Naive thymus-derived CD4-positive, alpha-beta T cell (primary cell): ENCODE data around the gene ACP1. TPM values are rescaled to one million over a fixed set of nuclear protein-coding genes. Genes with fewer than 3 reads are reported as not detected.

Source experiments
- ATAC-seq: fragments of 150-1000 bp; cut with Tn5 transposase; 2 replicates; pipeline ENCODE4 v1.10.0; 2021; ENCODE audit warnings: mild to moderate bottlenecking, moderate library complexity
- CTCF ChIA-PET: fragments of 350-600 bp; sonication (Branson Sonifier 250); formaldehyde crosslinking; loops from one replicate; lab custom pipeline; 2021; ENCODE audit warnings: antibody characterized with exemption; lab: Charles Lee
- POLR2A ChIA-PET: fragments of 350-600 bp; sonication (Branson Sonifier 250); formaldehyde crosslinking; loops from one replicate; lab custom pipeline; 2021; ENCODE audit warnings: antibody characterized with exemption, inconsistent platforms; lab: Charles Lee
- DNase-seq, 9 donors: peaks; one replicate each; pipeline versions ENCODE4 v3.0.0 to v3.0.0-alpha.2; 2020 to 2022; ENCODE audit warnings: mixed read lengths in 1 of 9
- H3K27ac ChIP-seq: one replicate; pipeline ENCODE4 v1.7.0; 2013; ENCODE audit warnings: mild to moderate bottlenecking, low read depth, low read length, moderate library complexity
- H3K27me3 ChIP-seq, 2 donors: one replicate each; pipeline ENCODE4 v1.7.0; 2013; ENCODE audit warnings: low read length in 2 of 2, mild to moderate bottlenecking in 2 of 2, moderate library complexity in 2 of 2; ENCODE audit not compliant: control insufficient read depth in 2 of 2, insufficient read depth in 2 of 2
- H3K36me3 ChIP-seq, 3 experiments: 1 replicate in 2 of 3; 2 replicates in 1 of 3; pipeline ENCODE4 v1.7.0; 2013; ENCODE audit warnings: low read length in 3 of 3, mild to moderate bottlenecking in 3 of 3, moderate library complexity in 1 of 3; ENCODE audit not compliant: insufficient read depth in 3 of 3, control insufficient read depth in 2 of 3
- H3K4me1 ChIP-seq, 2 donors: one replicate each; pipeline ENCODE4 v1.7.0; 2013; ENCODE audit warnings: low read length in 2 of 2, mild to moderate bottlenecking in 2 of 2, moderate library complexity in 1 of 2; ENCODE audit not compliant: control insufficient read depth in 2 of 2, insufficient read depth in 2 of 2
- H3K4me3 ChIP-seq: 2 replicates; pipeline ENCODE4 v1.7.0; 2013; ENCODE audit warnings: mild to moderate bottlenecking, low read length
- H3K9me3 ChIP-seq, 3 experiments: 1 replicate in 2 of 3; 2 replicates in 1 of 3; pipeline ENCODE4 v1.7.0; 2013; ENCODE audit warnings: low read length in 3 of 3; ENCODE audit not compliant: control insufficient read depth in 2 of 3
- H3K27ac Mint-ChIP-seq, 9 donors: one replicate each; pipeline ENCODE4 v1.8.0; 2020 to 2022; ENCODE audit warnings: mixed read lengths in 9 of 9, mild to moderate bottlenecking in 8 of 9, moderate library complexity in 5 of 9, inconsistent platforms in 2 of 9
- H3K27me3 Mint-ChIP-seq, 5 donors: one replicate each; pipeline ENCODE4 v1.8.0; 2021 to 2022; ENCODE audit warnings: mixed read lengths in 5 of 5, mild to moderate bottlenecking in 1 of 5
- H3K36me3 Mint-ChIP-seq, 5 donors: one replicate each; pipeline ENCODE4 v1.8.0; 2020 to 2022; ENCODE audit warnings: mixed read lengths in 5 of 5, mild to moderate bottlenecking in 3 of 5, inconsistent platforms in 1 of 5
- H3K4me1 Mint-ChIP-seq, 7 donors: one replicate each; pipeline ENCODE4 v1.8.0; 2020 to 2022; ENCODE audit warnings: mixed read lengths in 7 of 7, mild to moderate bottlenecking in 3 of 7, inconsistent platforms in 1 of 7
- H3K4me3 Mint-ChIP-seq, 10 donors: one replicate each; pipeline ENCODE4 v1.8.0; 2020 to 2022; ENCODE audit warnings: mild to moderate bottlenecking in 10 of 10, mixed read lengths in 10 of 10, moderate library complexity in 6 of 10, inconsistent platforms in 2 of 10
- H3K9me3 Mint-ChIP-seq, 11 donors: one replicate each; pipeline ENCODE4 v1.8.0; 2020 to 2022; ENCODE audit warnings: mixed read lengths in 11 of 11, mild to moderate bottlenecking in 4 of 11, inconsistent platforms in 1 of 11, moderate library complexity in 1 of 11
- intact Hi-C, 2 donors: fragments of 100-400 bp; cut with micrococcal nuclease; formaldehyde crosslinking; loops; one replicate each; pipeline ENCODE4 v1.15.1; 2023
- polyA plus RNA-seq, 2 donors: library from polyadenylated mRNA; unstranded; fragments of 300-500 nt; fragmentation: Illumina TruSeq; gene quantifications; one replicate each; pipeline ENCODE4 v1.2.3, GENCODE V29; 2021
- total RNA-seq, 6 experiments: library from RNA in 5 of 6; stranded (reverse) in 5 of 6; gene quantifications; 1 replicate in 5 of 6; 2 replicates in 1 of 6; pipeline ENCODE4 v1.2.3 and lab custom pipeline; 2021 to 2026

The ACP1 gene
- total and polyA plus RNA-seq, 7 experiments from 2014 or later, result 61.1 to 199 (median 91.3) TPM

- Histone ChIP-seq H3K9me3 (no peaks in the 10 kb centered on the region), H3K27ac (no peak overlapping the region), H3K4me3 (no peak overlapping the region), H3K27me3 (no peaks in the 10 kb centered on the region), H3K4me1 (peaks cover 0 to 2% of the 10 kb centered on the region in 2 donors), H3K36me3 (peaks cover 0 to 34% (median 3%) of the 10 kb centered on the region in 3 experiments)
- intact Hi-C loops, result no loop called here
- Mint-ChIP-seq H3K27ac (no peak overlapping the region), H3K4me1 (peaks cover 0 to 4% (median 0%) of the 10 kb centered on the region in 7 donors), H3K36me3 (peaks cover 9 to 78% (median 57%) of the 10 kb centered on the region in 5 donors), H3K27me3 (no peaks in the 10 kb centered on the region), H3K9me3 (no peaks in the 10 kb centered on the region), H3K4me3 (no peak overlapping the region)
- ATAC-seq, result no peak
- ChIA-PET CTCF (no interaction called here), POLR2A (no interaction called here)
- no peak for DNase-seq
Measured at GRCh38 chr2:228518-229278, 36.0 kb upstream of the ACP1 start.

GRCh38 chr2:231521-232185 is 33.1 kb upstream of the ACP1 start:
- intact Hi-C loops, result no loop called here
- ChIA-PET CTCF (no interaction called here), POLR2A (no interaction called here)
- H3K4me1 ChIP-seq, result no peaks in the 10 kb centered on the region
- H3K27me3 ChIP-seq, result no peaks in the 10 kb centered on the region
- Mint-ChIP-seq H3K9me3 (no peaks in the 10 kb centered on the region), H3K36me3 (peaks cover 6 to 69% (median 52%) of the 10 kb centered on the region in 5 donors), H3K4me1 (peaks cover 0 to 4% (median 0%) of the 10 kb centered on the region in 7 donors), H3K27ac (peak overlapping the region in 1 of 9 donors; percentile 31), H3K4me3 (no peak overlapping the region), H3K27me3 (no peaks in the 10 kb centered on the region)
- peaks cover 0 to 28% (median 3%) of the 10 kb centered on the region in 3 experiments for H3K36me3 ChIP-seq
- no peak overlapping the region for H3K4me3 ChIP-seq
- no peak overlapping the region for H3K27ac ChIP-seq
- ATAC-seq (no peak), DNase-seq (no peak)
- H3K9me3 ChIP-seq, result no peaks in the 10 kb centered on the region

GRCh38 chr2:233030-233429 is 31.7 kb upstream of the ACP1 start:
- peak overlapping the region in 1 of 9 donors; percentile 29 for H3K27ac Mint-ChIP-seq

GRCh38 chr2:234421-234820 is 30.3 kb upstream of the ACP1 start:
- H3K9me3 Mint-ChIP-seq, result no peaks in the 10 kb centered on the region
- CTCF ChIA-PET, result no interaction called here
- peaks cover 0 to 16% (median 7%) of the 10 kb centered on the region in 7 donors for H3K4me1 Mint-ChIP-seq
- intact Hi-C loops, result no loop called here
- no peak overlapping the region for H3K4me3 Mint-ChIP-seq
- Histone ChIP-seq H3K36me3 (peaks cover 0 to 12% (median 3%) of the 10 kb centered on the region in 3 experiments), H3K4me1 (no peaks in the 10 kb centered on the region), H3K9me3 (no peaks in the 10 kb centered on the region), H3K27ac (no peak overlapping the region), H3K27me3 (no peaks in the 10 kb centered on the region), H3K4me3 (no peak overlapping the region)
- peaks cover 0 to 66% (median 38%) of the 10 kb centered on the region in 5 donors for H3K36me3 Mint-ChIP-seq
- no peak for DNase-seq
- POLR2A ChIA-PET, result no interaction called here
- no peak overlapping the region for H3K27ac Mint-ChIP-seq
- no peak for ATAC-seq
- H3K27me3 Mint-ChIP-seq, result no peaks in the 10 kb centered on the region

More at GRCh38 chr2:233030-233429, 31.7 kb upstream of the ACP1 start:
- H3K4me3 ChIP-seq, result no peak overlapping the region
- ATAC-seq (no peak), DNase-seq (no peak)
- H3K4me3 Mint-ChIP-seq, result no peak overlapping the region
- H3K9me3 Mint-ChIP-seq, result no peaks in the 10 kb centered on the region
- H3K27ac ChIP-seq, result no peak overlapping the region
- CTCF ChIA-PET, result interaction anchor here (0.5 kb wide), 1 partner anchor 432 kb away, joined by 3 read pairs; no protein-coding TSS in a partner anchor
- no peaks in the 10 kb centered on the region for H3K27me3 Mint-ChIP-seq
- peaks cover 0 to 22% (median 3%) of the 10 kb centered on the region in 3 experiments for H3K36me3 ChIP-seq
- H3K4me1 ChIP-seq, result no peaks in the 10 kb centered on the region
- POLR2A ChIA-PET, result interaction anchor here (0.6 kb wide), 1 partner anchor 103 kb away, joined by 3 read pairs; no protein-coding TSS in a partner anchor
- H3K4me1 Mint-ChIP-seq, result peaks cover 0 to 6% (median 2%) of the 10 kb centered on the region in 7 donors
- intact Hi-C loops, result no loop called here
- H3K27me3 ChIP-seq, result no peaks in the 10 kb centered on the region
- H3K9me3 ChIP-seq, result no peaks in the 10 kb centered on the region
- peaks cover 0 to 65% (median 41%) of the 10 kb centered on the region in 5 donors for H3K36me3 Mint-ChIP-seq

GRCh38 chr2:236993-237539 is 27.7 kb upstream of the ACP1 start:
- Mint-ChIP-seq H3K27me3 (no peaks in the 10 kb centered on the region), H3K9me3 (peaks cover 0 to 7% (median 0%) of the 10 kb centered on the region in 11 donors), H3K36me3 (peaks cover 7 to 72% (median 42%) of the 10 kb centered on the region in 5 donors), H3K27ac (no peak overlapping the region), H3K4me1 (peaks cover 0 to 16% (median 7%) of the 10 kb centered on the region in 7 donors), H3K4me3 (no peak overlapping the region)
- H3K36me3 ChIP-seq, result peaks cover 0 to 13% (median 5%) of the 10 kb centered on the region in 3 experiments
- POLR2A ChIA-PET, result no interaction called here
- no peak overlapping the region for H3K4me3 ChIP-seq
- H3K4me1 ChIP-seq, result no peaks in the 10 kb centered on the region
- no peak for DNase-seq
- ATAC-seq, result no peak
- intact Hi-C loops, result no loop called here
- no peaks in the 10 kb centered on the region for H3K27me3 ChIP-seq
- H3K9me3 ChIP-seq, result no peaks in the 10 kb centered on the region
- H3K27ac ChIP-seq, result no peak overlapping the region
- CTCF ChIA-PET, result no interaction called here

- peaks cover 9 to 74% (median 50%) of the 10 kb centered on the region in 5 donors for H3K36me3 Mint-ChIP-seq
- H3K4me3 Mint-ChIP-seq, result no peak overlapping the region
- POLR2A ChIA-PET, result interaction anchor here (0.6 kb wide), 1 partner anchor 25 kb away, joined by 3 read pairs; no protein-coding TSS in a partner anchor
Measured at GRCh38 chr2:237878-238277, 26.9 kb upstream of the ACP1 start.

More at GRCh38 chr2:237878-238277, 26.9 kb upstream of the ACP1 start:
- no peak for DNase-seq
- Mint-ChIP-seq H3K9me3 (peaks cover 0 to 12% (median 2%) of the 10 kb centered on the region in 11 donors), H3K4me1 (peaks cover 0 to 16% (median 7%) of the 10 kb centered on the region in 7 donors), H3K27me3 (no peaks in the 10 kb centered on the region), H3K27ac (peak overlapping the region in 1 of 9 donors; percentile 27)
- peak; percentile 26 for ATAC-seq
- CTCF ChIA-PET, result interaction anchor here (0.6 to 0.7 kb wide), 2 partner anchors 9 to 399 kb away, joined by 3 to 6 read pairs; no protein-coding TSS in a partner anchor
- Histone ChIP-seq H3K9me3 (no peaks in the 10 kb centered on the region), H3K4me1 (no peaks in the 10 kb centered on the region), H3K27ac (no peak overlapping the region), H3K27me3 (no peaks in the 10 kb centered on the region), H3K36me3 (peaks cover 0 to 13% (median 5%) of the 10 kb centered on the region in 3 experiments), H3K4me3 (no peak overlapping the region)
- intact Hi-C loops, result no loop called here
